NCI-H128 (cell line): ENCODE data around the gene FBXO42.
A peak's percentile ranks its signal among the peaks of the same experiment; 100 is the strongest.
"Not testable (repeated sequence)": the region's sequence is repeated elsewhere in the genome, so short reads cannot be mapped to it uniquely, and the experiment has no call there.

ENCODE experiments used
- DNase-seq: peaks from one replicate; lab custom pipeline; 2025; ENCODE audit not compliant: unreplicated experiment; lab: John Stamatoyannopoulos, UW

The FBXO42 gene

GRCh38 chr1:16222716-16223115 is 129.6 kb downstream of the FBXO42 start:
- not testable (repeated sequence) for DNase-seq

DNA sequence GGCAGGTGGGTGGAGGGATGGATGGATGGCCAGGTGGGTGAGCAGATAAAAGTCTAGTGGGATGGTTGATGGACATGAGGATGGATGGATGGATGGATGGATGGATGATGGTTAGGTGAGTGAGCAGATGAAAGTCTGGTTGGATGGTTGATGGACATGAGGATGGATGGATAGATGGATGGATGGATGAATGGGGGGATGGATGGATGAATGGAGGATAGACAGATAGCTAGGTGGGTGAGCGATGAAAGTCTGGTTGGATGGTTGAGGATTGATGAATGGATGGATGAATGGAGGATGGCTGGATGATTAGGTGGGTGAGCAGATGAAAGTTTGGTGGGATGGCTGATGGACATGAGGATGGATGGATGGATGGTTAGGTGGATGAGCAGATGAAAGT is 130.8 kb downstream of the FBXO42 start:
- DNase-seq, result no peak

DNA sequence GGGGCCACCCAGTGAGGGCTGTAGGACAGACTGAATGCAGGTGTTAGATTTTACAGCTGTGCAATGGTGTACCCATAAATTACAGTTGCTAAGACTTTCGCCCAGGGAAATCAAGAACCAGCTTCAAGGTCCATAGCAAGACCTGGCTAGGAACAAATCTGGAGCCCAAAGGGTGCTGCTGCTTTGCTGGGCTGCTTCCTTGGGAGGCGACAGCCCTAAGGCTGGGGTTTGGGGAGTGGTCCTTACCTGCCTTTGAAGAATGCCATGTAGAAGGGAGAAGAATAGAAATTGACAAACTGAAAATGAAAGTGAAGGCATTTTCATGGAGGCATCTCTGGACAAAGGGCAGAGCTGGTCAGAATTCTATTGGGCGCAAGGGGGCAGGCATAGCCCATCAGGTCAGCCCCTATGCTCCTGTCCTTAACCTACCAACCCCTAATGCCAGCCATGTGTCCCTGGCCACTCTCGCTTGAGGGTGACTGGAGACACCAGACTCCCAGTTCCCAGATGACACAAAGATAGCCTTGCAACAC is 132.2 kb downstream of the FBXO42 start:
- DNase-seq, result no peak

- no peak for DNase-seq
These were observed 133.6 kb downstream of the FBXO42 start for GRCh38 chr1:16218674-16219071.

- no peak for DNase-seq
These were observed 134.1 kb downstream of the FBXO42 start for GRCh38 chr1:16218014-16218673.

- peak; percentile 99 for DNase-seq
These were observed 135.1 kb downstream of the FBXO42 start for GRCh38 chr1:16217061-16217785.

DNA sequence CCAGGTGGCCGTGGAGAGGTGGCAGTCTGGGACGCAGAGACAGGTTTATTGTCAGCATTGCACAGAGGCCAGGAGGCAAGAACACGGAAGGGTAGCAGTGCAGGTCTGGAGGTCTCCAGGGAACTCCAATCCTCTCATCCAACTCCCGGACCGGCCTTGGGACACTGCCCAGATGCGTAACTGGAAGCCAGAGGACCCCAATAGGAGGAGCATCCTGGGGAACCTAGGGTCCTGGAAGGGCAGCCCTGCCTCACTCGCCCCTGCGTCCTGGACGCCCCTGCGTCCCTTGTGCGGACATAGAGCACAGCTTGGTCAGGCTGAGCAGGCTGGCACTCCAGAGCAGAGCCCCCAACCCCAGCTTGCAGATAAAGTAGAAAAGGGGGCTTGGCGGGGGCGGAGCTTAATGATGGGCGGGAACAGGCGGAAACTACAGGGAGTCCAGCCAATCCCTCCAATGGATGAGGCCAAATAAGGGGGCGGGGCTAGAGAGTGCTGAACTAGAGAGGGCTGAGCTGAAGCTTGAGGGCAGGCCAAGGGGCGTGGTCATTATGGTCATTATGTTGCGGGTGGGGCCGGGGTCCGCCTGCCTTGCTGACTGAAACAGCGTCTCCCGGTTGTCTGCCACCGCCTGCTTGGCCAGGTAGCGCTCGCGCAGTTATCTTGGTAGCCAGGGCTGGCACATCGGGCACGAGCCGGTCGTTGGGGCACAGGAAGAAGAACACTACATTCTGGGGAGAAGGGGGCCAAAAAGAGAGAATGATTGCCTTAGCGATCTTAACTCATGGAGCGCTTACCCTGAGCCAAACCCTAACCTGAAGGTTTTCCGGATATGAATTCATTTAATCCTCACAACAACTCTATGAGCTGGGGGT is 136.2 kb downstream of the FBXO42 start:
- peak; percentile 70 for DNase-seq

- not testable (repeated sequence) for DNase-seq
These were observed 137.0 kb downstream of the FBXO42 start for GRCh38 chr1:16215240-16215639.

GRCh38 chr1:16213544-16213943 is 138.7 kb downstream of the FBXO42 start:
- not testable (repeated sequence) for DNase-seq

DNA sequence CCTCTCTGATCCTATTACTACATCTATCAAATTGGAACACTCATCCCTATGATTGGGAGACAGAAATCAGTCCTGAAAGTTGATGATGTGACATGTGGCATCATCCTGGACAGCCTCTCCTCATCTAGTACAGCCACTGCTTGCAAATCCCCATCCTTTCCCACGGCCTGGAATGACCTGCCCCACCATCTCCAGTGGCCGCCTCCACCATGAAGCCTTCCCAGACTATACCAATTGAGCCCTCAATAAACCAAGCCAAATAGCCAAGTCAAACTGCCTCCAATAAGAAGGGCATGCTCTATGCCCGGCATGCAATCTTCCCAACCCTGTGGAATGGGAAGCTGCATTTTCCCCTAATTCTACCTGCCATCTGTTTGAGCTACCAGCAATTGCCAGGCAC is 139.3 kb downstream of the FBXO42 start:
- no peak for DNase-seq

DNA sequence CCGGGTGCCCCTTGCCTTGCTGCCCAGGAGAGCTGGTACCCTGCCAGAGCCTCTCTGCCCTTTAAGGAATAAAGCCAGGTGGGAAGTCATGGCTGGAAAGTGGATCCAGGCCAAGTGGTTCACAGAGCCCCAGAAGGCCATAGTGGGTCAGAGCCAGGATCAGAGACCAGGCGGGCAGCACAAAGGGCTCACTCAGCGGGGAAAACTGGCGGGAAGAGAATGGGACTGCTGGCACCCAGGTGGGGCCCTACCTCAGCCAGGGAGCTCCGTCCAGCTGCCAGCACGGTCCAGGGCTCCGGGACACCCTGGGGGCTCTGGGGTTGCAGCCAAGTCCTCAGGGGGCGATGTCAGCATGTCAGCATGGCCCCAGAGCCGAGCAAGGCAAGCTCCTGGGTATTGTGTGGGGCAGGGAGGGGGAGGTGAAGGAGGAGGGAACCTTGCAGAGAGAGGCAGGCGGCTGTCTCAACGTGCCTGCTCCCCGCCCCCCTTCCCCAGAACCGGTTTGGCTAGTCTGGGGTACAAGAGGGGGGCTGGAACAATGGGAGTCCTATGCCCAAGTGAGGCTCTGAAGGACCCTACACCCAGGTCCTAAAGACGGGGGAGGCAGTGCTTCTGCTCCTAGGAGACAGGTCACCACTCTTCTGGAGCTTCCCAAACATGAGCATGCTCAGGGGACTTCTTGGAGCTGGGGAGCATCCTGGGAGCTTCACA is 139.9 kb downstream of the FBXO42 start, which contains the start of gene ARHGEF19:
TSS of gene ARHGEF19 (minus strand) at position 402 of the 711 bp plus-strand sequence. CDS start 3,598 bp downstream, outside the sequence.
- peak; percentile 55 for DNase-seq

- DNase-seq, result no peak
These were observed 140.5 kb downstream of the FBXO42 start for GRCh38 chr1:16211824-16212223.

GRCh38 chr1:16210581-16210980 is 141.7 kb downstream of the FBXO42 start:
- no peak for DNase-seq

- DNase-seq, result no peak
These were observed 142.4 kb downstream of the FBXO42 start for GRCh38 chr1:16209847-16210407.

DNA sequence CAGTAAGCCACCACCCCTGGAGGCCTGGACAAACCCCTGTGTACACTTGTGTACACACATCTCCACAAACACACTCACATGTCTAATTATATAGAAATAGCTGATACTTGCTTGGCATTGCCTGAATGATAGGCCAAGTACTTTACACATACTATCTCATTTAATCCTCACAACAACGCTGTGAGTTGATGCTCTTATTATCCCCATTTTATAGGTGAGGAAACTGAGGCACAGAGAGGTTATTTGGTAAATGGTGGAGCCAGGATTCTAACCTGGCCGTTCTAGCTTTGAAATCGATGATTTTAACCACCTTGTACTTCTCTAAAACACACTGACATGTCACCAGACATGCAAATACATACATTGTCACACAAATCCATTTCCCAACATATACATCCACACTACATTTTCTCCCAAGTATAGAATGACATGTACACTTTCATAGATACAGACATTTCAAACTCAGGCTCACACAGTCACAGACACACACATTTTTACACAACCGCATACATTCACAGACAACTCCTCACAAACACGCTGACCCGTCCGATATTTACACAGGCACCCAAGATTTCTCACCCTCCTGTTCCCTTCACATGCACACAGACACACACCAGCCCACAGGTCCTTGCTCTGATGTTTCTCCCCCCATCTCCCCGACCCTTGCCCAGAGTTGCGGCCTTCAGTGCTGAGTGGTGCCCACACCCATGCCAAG is 143.0 kb downstream of the FBXO42 start:
- no peak for DNase-seq

DNA sequence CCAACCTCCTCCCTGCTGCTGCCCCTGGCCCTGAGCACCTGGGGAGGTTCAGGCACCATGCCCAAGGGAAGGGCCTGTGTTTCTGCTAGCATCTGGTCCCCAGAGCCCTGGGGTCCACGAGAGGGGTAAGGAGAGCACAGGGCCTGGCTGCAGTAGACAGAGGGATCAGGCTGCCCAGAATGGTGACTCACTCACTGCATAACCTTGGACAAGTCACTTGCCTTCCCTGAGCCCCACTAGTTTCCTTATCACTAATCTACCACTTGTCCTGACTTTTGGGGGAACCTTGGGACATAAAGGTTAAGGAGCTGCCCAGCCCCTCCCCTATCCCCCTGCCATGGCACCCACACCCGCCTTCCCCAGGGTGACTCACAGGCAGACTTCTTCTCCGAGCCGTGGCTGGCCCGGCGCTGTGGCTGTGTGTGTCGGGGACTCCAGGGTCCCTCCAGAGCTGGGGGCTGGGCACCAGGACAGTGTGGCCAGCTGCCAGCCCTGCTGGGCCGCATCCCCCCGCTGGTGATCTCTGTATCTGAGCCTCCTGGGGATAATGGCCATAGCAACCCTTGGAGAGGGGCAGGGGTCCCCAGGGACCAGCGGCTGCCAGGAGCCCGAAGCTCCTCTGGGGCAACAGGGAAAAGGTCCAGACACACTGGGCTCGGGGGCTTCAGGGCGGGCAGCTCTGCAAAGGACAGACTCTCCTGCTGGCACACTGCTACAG is 143.9 kb downstream of the FBXO42 start:
- no peak for DNase-seq

GRCh38 chr1:16207318-16208269 is 144.7 kb downstream of the FBXO42 start:
- no peak for DNase-seq
